Activated CD4-positive, alpha-beta T cell treated with anti-CD3 and anti-CD28 coated beads, Interleukin-2, amount 50 U/mL, for 1 hour (primary cell): ENCODE measurements around the gene CYP2A6.
"Not testable (repeated sequence)": the region's sequence is repeated elsewhere in the genome, so short reads cannot be mapped to it uniquely, and the experiment has no call there.

Source experiments
- DNase-seq: peaks from one replicate; pipeline ENCODE4 v3.0.0-alpha.2; 2020

Gene CYP2A6

GRCh38 chr19:40842997-40843652, 7.1 kb downstream of the CYP2A6 start:
- not testable (repeated sequence) for DNase-seq

GRCh38 chr19:40842012-40842411, 8.2 kb downstream of the CYP2A6 start:
- not testable (repeated sequence) for DNase-seq

GRCh38 chr19:40838477-40838876, 11.8 kb downstream of the CYP2A6 start:
- DNase-seq: not testable (repeated sequence)

GRCh38 chr19:40836754-40837429, 13.4 kb downstream of the CYP2A6 start:
- DNase-seq: no peak

GRCh38 chr19:40833728-40834533, 16.3 kb downstream of the CYP2A6 start:
- DNase-seq: not testable (repeated sequence)

- not testable (repeated sequence) for DNase-seq
Measured at GRCh38 chr19:40832431-40832790, 17.8 kb downstream of the CYP2A6 start.

- no peak for DNase-seq
Measured at GRCh38 chr19:40831502-40832430, 18.5 kb downstream of the CYP2A6 start.

GRCh38 chr19:40830741-40831140, 19.5 kb downstream of the CYP2A6 start:
- not testable (repeated sequence) for DNase-seq

GRCh38 chr19:40829205-40829604, 21.0 kb downstream of the CYP2A6 start:
- DNase-seq: no peak

GRCh38 chr19:40827386-40828247, 22.6 kb downstream of the CYP2A6 start:
- DNase-seq: no peak

- peak; percentile 63 for DNase-seq
Measured at GRCh38 chr19:40826699-40827385, 23.4 kb downstream of the CYP2A6 start.

GRCh38 chr19:40826312-40826698, 23.9 kb downstream of the CYP2A6 start:
- not testable (repeated sequence) for DNase-seq

GRCh38 chr19:40825460-40826095, 24.7 kb downstream of the CYP2A6 start:
- not testable (repeated sequence) for DNase-seq

- DNase-seq: not testable (repeated sequence)
Measured at GRCh38 chr19:40824916-40825315, 25.3 kb downstream of the CYP2A6 start.

GRCh38 chr19:40822704-40823553, 27.3 kb downstream of the CYP2A6 start:
- DNase-seq: not testable (repeated sequence)

- DNase-seq: no peak
Measured at GRCh38 chr19:40822161-40822560, 28.1 kb downstream of the CYP2A6 start.

GRCh38 chr19:40819479-40820234, 30.6 kb downstream of the CYP2A6 start:
- peak; percentile 69 for DNase-seq
